ENCODE data around the gene KLHL14.
"Not testable (repeated sequence)": the region's sequence is repeated elsewhere in the genome, so short reads cannot be mapped to it uniquely, and the experiment has no call there.

Gene KLHL14, protein sequence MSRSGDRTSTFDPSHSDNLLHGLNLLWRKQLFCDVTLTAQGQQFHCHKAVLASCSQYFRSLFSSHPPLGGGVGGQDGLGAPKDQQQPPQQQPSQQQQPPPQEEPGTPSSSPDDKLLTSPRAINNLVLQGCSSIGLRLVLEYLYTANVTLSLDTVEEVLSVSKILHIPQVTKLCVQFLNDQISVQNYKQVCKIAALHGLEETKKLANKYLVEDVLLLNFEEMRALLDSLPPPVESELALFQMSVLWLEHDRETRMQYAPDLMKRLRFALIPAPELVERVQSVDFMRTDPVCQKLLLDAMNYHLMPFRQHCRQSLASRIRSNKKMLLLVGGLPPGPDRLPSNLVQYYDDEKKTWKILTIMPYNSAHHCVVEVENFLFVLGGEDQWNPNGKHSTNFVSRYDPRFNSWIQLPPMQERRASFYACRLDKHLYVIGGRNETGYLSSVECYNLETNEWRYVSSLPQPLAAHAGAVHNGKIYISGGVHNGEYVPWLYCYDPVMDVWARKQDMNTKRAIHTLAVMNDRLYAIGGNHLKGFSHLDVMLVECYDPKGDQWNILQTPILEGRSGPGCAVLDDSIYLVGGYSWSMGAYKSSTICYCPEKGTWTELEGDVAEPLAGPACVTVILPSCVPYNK

DNA sequence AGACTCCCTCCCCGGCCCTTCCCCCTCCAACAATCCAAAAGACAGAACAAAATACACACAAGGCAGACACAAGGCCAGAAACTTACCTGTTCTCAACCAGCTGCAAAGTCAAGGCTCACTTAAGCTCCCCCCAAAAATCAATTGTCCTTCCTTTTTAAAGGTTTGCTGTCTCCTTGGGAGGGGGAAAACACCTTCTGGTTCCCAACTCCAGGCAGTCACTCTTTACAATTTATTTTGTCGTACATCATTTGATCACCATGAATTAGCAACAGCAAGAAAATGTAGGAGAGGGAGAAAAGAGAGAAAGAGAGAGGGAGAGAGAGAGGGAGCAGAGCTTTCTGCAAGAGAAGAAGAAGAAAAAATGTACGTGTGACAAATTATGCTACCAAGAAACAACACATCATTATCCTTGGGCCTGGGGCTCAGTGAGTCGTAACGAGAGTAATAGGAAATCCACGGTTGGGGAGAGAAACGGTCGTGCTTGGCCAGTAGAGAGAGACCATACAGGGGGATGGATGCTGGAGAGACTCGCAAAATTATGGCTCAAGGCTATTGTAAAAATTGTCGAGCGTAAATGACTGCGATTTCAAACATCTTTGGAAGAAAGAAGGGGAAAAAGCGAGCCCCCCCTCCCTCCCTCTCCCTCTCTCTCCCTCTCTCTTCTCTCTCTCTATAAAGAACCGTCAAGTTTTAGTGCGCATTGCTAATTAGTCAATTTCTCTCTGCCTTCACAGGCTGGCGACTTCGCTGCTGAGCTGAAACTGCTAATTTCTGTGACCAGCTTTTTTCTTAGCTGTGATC, at the start of gene KLHL14:
KLHL14 (minus strand) TSS at position 443 of the 801 bp plus-strand sequence. CDS start 2,432 bp downstream, outside the sequence.
- no peak for DNase-seq (ENCODE audit: low spot score)

DNA sequence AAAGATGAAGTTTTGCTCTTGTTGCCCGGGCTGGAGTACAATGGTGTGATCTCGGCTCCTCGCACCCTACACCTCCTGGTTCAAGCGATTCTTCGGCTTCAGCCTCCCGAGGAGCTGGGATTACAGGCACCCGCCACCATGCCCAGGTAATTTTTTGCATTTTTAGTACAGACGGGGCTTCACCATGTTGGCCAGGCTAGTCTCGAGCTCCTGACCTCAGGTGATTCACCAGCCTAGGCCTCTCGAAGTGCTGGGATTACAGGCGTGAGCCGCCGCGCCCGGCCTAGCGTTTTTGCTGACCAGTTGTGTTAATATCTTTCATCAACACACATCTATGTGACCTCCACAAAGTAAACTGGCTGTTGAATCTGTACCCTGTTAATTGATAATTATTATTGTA, 49.4 kb upstream of the KLHL14 start:
- no peak for DNase-seq (ENCODE audit: low spot score)

DNA sequence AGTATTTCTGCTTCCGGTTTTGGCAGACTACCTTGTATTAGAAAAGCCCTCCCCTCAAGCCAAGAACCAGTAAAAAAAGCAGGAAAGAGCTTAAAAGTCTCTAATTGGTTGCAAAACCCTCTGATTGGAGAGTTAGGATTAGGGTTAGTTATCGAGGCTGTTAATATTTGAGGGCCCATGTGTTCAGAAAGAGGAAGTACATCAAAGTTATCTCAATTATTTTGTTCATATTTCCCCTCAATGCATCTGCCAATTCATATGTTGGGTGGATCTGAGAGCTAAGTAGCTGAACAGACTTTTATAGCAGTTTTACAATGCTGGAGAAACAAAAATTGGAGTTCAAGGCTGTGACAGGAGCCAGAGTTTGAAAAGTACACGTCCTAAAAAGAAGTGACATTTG, 43.1 kb upstream of the KLHL14 start:
- DNase-seq (ENCODE audit: low spot score): no peak

DNA sequence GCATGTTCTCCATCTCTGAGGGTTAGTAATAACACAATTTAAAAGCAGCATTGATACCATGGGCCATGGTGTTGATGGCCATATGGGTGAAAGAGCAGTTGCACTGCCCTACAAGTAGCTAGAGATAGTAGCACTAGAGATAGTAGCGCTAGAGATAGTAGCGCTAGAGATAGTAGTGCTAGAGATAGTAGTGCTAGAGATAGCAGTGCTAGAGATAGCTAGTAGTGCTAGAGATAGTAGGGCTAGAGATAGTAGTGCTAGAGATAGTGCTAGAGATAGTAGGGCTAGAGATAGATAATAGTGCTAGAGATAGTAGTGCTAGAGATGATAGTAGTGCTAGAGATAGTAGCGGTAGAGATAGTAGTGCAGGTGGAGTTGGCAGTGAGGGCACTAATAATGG, 39.5 kb upstream of the KLHL14 start:
- DNase-seq (ENCODE audit: low spot score): no peak

DNA sequence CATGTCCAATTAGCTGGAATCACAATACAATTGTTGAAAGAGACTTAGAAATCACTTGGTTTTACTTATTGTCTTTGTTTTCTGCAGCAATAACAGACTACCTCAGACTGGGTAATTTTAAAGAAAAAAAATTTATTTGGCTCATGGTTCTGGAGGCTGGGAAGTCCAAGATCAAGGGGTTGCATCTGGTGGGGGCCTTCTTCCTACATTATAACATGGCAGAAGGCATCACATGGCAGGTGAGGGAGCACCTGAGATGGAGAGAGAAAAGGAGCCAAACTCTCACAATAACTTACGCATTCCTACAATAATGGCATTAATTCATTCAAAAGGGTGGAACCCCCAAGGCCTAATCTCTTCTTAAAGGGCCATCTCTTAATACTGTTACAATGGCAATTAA, 37.5 kb upstream of the KLHL14 start:
- DNase-seq (ENCODE audit: low spot score): no peak

DNA sequence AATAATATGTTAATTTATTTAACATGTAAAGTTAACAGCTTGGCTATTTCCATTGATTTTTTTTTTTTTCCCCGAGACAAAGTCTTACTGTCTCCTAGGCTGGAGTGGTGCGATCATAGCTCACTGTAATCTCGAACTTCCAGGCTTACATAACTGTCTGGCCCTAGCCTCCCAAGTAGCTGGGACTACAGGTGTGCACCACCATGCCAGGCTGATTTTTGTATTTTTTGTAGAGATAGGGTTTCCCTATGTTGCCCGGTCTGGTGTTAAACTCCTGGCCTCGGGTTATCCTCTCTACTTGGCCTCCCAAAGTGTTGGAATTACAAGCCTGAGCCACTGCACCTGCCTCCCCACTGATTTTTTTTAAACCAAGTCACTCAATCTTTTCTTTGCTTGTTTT, 32.5 kb upstream of the KLHL14 start:
- no peak for DNase-seq (ENCODE audit: low spot score)

DNA sequence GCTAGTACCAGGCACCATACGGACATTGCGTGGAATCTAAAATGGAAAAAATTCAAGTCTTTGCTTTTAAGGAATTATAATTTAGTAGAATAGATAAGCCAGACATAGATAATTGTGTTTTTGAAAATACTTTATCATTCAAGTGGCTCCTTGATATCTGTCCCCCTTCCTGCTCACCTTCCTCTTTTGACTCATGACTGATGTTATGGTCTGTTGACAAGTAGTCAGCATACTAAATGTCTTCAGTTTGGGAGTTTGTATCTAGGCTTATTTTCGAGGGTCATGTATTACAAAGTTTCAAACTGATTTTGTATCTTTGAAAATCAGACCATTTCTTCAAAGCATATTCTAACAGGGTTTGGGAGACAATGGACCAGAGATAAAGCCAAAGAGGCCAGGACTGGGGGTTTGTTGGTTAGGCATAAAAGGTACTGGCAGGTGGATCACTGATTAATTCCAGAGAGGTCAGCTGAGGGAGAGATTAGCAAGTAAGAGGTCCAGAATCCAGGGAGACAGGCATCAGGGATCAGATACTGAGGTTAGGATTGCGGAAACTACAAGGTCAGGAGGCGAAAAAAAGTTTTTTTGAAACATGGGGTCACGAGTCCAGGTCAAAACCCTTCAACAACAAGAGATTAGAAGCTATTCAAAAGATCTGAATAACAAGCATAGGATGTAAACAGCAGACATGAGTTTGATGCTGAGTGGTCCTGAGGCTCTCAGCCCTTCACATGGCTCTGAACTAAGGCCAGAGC, 31.5 kb upstream of the KLHL14 start:
- DNase-seq (ENCODE audit: low spot score): no peak

DNA sequence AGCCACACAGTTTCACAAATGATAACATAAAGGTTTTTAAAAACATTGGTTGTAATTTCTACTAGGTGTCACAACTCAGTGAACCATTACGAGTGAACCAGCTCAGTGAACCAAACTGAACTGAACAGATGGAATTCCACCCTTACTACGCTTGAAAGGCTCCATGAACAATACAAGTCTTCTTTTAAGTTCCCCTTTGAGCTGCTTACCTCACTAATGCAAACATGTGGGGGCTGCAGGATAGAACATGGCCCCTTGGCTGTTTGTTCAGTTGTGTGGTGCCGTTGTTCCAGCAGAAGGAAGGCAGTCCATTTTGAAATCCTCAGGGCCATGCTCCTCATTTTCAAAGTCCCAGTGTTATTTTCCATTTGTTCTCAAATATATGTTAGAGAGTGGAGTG, 30.7 kb upstream of the KLHL14 start:
- no peak for DNase-seq (ENCODE audit: low spot score)

DNA sequence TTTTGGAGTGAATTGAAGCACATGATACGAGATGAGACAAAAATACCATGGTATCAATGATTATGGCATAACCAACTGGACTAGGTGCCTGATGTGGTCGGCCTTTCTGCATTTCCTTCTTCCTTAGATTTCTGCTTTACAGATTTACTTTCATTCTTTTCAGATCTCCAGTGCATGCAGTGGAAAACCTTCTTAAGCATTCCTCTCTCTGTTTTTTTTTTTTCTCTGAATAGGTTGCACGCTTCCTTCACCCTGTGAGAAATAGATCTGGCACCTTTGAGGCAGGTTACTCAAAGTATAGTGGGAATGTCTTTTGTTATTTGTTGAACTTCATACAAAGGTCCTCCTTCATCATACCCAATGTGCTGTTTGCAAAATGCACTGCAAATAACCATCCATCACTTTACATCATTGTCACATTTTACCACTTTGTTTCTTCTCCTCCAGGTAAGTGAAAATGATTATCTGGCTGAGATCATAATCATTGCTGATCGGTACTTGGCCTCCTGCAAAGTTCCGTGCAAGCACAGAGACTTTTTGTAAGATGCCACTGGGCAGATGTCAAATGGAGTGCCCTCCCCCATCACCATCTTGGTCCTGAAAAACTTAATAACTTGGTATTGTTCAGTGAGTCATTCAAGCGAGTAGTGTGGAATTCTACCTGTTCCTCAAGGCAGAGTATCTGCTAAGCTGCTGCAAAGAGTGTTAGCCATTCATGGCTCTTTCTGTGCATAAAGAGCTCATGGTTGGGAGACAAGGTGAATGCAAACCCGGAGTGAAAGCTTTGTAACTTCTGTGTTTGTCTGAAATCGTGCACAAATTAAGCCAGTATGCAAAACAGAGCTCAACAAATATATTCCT, 30.0 kb upstream of the KLHL14 start:
- no peak for DNase-seq (ENCODE audit: low spot score)

DNA sequence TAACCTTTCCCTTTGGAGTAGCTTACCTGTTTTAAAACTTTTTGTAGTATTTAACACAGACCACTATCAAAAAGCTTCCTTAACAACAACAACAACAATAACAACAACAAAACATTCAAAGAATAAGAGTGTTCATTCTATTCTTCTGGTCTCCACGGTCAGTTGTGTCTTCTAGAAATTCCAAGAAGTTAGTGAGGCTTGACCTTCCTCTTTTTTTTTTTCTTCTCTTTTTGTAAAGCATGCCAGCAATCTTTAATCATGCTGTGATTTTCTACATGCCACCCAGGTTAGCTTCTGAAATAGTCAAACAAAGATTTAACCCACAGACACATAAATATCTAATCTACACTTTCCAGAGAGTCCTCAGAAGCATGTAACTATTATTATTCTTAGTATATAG, 28.4 kb upstream of the KLHL14 start:
- no peak for DNase-seq (ENCODE audit: low spot score)

DNA sequence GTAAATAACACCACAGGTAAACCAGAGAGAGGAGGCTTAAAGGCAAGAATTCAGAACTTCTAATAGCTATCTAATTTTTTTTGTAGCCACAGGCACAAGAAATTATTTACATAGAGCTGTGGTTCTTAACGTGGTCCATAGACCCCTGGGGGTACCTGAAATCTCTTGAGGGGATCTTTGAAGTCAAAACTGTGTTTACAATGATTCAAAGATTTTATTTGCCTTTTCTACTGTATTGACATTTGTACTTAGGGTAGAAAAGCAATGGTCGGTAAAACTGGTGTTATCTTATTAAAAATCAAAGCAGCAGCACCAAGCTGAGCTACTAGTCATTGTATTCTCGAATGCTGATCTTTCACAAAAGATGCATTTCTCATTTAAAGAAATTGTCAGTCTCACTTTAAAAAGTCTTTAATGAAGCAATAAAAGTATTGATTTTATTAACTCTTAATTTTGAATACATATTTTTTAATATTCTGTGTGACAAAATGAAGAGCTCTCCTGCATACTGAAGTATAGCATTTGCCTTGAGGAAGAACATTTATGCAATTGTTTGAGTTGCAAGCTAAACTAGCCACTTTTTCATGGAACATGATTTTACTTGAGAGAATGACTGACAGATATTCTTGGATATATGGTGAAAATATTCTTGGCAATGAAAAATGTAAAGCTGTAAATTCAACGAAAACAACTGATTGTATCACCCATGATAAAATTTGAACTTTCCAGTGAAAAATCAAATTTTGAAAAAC, 25.6 kb upstream of the KLHL14 start:
- no peak for DNase-seq (ENCODE audit: low spot score)

DNA sequence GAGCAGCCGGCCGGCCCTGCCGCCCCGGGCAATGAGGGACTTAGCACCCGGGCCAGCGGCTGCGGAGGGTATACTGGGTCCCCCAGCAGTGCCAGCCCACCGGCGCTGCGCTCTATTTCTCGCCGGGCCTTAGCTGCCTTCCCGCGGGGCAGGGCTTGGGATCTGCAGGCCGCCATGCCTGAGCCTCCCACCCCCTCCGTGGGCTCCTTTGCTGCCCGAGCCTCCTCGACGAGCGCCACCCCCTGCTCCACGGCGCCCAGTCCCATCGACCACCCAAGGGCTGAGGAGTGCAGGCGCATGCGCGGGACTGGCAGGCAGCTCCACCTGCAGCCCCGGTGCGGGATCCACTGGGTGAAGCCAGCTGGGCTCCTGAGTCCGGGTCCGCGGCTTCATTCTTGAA, 21.8 kb upstream of the KLHL14 start:
- DNase-seq (ENCODE audit: low spot score): not testable (repeated sequence)

DNA sequence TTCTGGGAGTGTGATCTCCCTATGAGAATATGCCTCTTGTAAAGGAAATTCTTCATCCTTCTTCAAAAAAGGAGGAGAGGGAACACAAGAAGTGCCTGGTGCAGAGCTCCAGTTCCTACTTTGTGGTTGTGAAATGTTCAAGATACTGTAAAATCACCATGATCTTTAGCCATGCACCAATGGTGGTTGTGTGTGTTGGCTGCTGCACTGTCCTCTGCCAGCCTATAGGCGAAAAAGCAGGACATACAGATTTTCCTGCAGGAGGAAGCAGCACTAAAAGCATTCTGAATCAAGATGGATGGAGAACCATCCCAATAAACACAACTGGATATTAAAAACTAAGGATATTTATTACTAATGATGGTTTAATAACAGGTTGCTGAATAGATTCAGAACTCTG, 6.2 kb upstream of the KLHL14 start:
- no peak for DNase-seq (ENCODE audit: low spot score)

DNA sequence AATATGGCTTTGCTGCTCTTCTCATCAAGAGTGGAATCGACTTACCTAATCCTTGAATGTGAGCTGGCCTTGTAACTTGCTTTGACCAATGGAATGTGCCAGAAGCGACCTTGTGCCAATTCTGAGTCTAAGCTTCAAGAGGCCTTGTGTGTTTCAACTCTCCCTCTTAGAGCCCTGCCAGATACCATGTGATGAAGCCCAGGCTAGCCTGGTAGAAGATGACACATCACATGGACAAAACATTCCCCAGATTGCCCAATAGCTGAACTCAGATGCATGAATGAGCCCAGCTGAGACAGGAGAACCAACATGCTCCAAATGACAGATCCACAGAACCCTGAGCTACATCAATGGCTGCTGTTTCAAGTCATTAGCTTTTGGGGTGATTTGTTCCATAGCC, 4.2 kb upstream of the KLHL14 start:
- DNase-seq (ENCODE audit: low spot score): no peak

DNA sequence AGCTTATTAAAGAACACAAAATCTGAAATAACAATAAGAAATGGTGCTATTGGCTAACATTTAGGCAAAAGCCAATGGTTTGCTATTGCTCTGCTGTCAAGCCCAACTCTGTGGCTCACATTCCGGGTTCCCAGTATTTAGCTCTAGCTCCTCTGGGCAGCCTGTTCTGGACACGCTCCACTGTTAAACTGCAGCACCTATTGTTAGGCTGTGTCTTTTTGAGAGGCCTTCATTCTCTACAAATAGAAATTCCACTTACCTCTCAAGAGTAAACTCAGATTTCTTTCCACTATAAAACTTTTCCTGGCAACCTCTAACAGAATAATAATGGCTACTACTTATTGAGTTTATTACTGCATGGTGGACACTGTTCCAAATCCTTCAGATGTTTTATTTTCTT, 3.7 kb upstream of the KLHL14 start:
- no peak for DNase-seq (ENCODE audit: low spot score)

DNA sequence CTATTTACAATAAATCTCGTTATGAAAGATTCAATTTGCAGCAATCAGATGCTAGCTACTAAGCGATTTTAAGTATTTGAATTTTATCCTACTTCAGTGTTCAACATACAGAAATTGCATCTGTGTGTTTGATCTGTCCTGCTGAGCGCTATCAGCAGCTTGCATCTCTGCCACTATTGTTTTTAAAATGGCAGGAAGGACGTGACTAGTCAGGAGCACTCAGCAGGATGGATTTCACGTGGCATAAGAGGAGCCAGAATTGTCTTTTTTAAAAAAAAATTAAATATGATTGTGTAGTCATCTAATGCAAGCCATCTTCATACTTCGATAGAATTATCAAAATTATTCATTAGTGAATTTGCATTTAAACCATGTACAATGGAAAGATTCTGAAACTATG, 2.8 kb upstream of the KLHL14 start:
- no peak for DNase-seq (ENCODE audit: low spot score)

DNA sequence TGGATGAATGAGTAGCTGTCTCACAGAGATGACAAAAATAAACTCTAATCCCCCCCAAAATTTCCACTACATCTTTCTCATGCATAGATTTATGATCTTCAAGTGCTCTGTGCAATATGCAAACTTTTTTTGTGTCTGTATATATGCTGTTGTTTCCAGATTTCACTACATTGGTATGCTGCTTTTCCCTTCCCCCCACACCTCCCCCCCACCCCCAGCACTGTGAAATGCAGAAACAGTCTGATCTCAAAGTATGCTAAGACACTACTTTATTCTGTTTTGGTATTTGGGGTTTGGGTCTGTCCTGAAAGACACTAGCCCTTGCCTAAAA, 524 bp upstream of the KLHL14 start:
- no peak for DNase-seq (ENCODE audit: low spot score)

DNA sequence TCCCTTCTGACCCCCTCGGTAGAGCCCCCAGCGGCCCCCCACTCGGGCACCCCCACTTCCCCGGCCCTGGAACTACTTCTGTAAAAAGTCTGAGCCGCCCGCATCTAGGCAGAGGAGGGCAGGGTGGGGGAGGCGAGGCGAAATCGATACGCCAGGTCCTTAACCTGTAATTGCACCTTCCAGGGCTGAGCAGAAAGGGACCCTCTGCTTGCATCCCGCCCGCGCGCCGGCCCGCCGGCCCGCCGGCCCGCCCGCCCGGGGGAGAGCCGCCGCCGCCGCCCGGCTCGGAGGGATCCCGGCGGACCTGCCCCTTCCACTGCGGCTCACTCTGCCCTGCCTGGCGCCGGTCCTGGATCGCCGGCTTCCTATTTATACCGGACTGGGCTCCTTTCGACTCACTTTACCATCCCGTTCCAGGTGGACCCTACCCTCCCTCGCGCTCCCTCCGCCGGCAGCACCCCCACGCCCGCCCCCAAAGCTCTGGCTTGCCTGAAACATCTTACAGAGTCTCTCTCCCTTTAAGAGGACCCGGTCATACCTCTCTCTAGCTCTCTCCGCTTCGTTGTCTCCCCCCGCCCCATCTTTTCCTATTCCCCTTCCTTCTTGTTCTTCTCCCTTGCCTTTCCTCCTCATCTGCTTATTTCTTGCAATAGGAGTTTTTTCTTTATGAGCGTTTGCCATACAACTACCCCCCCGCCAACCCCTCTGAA, 797 bp downstream of the KLHL14 start:
- peak; percentile 8 for DNase-seq (ENCODE audit: low spot score)

DNA sequence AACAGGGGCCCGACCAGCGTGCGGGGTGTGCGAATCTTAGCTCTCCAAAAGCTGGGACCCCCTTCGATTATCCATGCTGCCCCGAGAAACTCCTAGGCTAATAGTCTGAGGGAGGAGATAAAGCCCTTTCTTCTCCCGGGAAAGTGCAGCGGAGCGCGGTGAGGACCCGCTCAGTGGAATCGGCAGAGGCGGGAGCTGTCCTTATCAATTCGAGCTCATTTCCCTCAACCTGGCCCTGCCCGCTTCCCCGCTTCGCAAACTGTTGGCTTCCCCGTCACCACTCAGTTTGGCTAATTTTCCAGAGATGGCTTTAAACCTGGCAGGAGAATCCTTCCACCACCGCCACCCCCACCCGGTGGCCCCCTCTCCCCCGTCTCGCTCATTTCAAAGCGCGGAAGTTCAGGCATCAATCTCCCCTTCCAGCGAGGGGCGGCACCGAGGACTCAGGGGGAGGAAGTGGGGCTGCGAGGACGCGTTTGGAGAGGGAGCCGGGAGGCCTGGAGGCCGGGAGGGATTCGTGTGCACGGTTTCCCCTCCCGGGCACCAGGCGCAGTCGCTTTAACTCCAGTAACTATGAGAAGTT, 1.6 kb downstream of the KLHL14 start:
- DNase-seq (ENCODE audit: low spot score): peak; percentile 9
